H9 (cell line): ENCODE results near the gene ARHGEF7. TPM values are rescaled to one million over a fixed set of nuclear protein-coding genes. Genes with fewer than 3 reads are reported as not detected.

Source experiments
- DNase-seq: peaks from one replicate; pipeline ENCODE4 v3.0.0-alpha.2; 2017
- H2AFZ ChIP-seq: one replicate; pipeline ENCODE4 v1.6.1; 2013; ENCODE audit warnings: mild to moderate bottlenecking, low read length, control low read depth, moderate library complexity
- H2AK5ac ChIP-seq: 2 replicates; pipeline ENCODE4 v1.6.1; 2013; ENCODE audit warnings: low read length, control low read depth, mixed read lengths; ENCODE audit not compliant: insufficient read length
- H2BK120ac ChIP-seq: one replicate; pipeline ENCODE4 v1.6.1; 2013; ENCODE audit warnings: low read depth, mild to moderate bottlenecking, low read length, control low read depth, inconsistent platforms; ENCODE audit not compliant: poor library complexity, severe bottlenecking
- H2BK12ac ChIP-seq: 2 replicates; pipeline ENCODE4 v1.6.1; 2013; ENCODE audit warnings: low read length, control low read depth, mixed read lengths, low read depth; ENCODE audit not compliant: insufficient read length
- H2BK15ac ChIP-seq: 2 replicates; pipeline ENCODE4 v1.6.1; 2013; ENCODE audit warnings: low read depth, low read length, control low read depth
- H2BK20ac ChIP-seq: one replicate; pipeline ENCODE4 v1.6.1; 2013; ENCODE audit warnings: low read depth, mild to moderate bottlenecking, low read length, control low read depth, inconsistent platforms; ENCODE audit not compliant: poor library complexity, severe bottlenecking
- H2BK5ac ChIP-seq: 2 replicates; pipeline ENCODE4 v1.6.1; 2013; ENCODE audit warnings: low read length, control low read depth, mixed read lengths; ENCODE audit not compliant: insufficient read length
- H3K14ac ChIP-seq: 2 replicates; pipeline ENCODE4 v1.6.1; 2013; ENCODE audit warnings: low read length, control low read depth; ENCODE audit not compliant: insufficient read depth
- H3K18ac ChIP-seq: 2 replicates; pipeline ENCODE4 v1.6.1; 2013; ENCODE audit warnings: low read depth, mild to moderate bottlenecking, mixed read lengths, low read length, control low read depth; ENCODE audit not compliant: insufficient read length
- H3K23ac ChIP-seq: 2 replicates; pipeline ENCODE4 v1.6.1; 2013; ENCODE audit warnings: low read length, control low read depth, mixed read lengths, low read depth; ENCODE audit not compliant: insufficient read length
- H3K23me2 ChIP-seq: 2 replicates; pipeline ENCODE4 v1.6.1; 2013; ENCODE audit warnings: low read depth, mild to moderate bottlenecking, mixed read lengths, low read length, control low read depth; ENCODE audit not compliant: insufficient read length, poor library complexity, severe bottlenecking
- H3K27ac ChIP-seq: 2 replicates; pipeline ENCODE4 v1.5.1; 2013; ENCODE audit warnings: low read length, control low read depth, mixed read lengths, low read depth; ENCODE audit not compliant: insufficient read length
- H3K27me3 ChIP-seq: 2 replicates; pipeline ENCODE4 v1.6.1; 2013; ENCODE audit warnings: low read length, control low read depth, inconsistent platforms; ENCODE audit not compliant: insufficient read depth
- H3K4ac ChIP-seq: 2 replicates; pipeline ENCODE4 v1.6.1; 2013; ENCODE audit warnings: low read depth, mild to moderate bottlenecking, control low read depth, inconsistent platforms, low read length, moderate library complexity
- H3K4me1 ChIP-seq: 2 replicates; pipeline ENCODE4 v1.6.1; 2013; ENCODE audit warnings: low read length, control low read depth, inconsistent platforms; ENCODE audit not compliant: insufficient read depth
- H3K4me2 ChIP-seq: 2 replicates; pipeline ENCODE4 v1.6.1; 2013; ENCODE audit warnings: low read length, control low read depth, mixed read lengths; ENCODE audit not compliant: insufficient read length, insufficient read depth
- H3K56ac ChIP-seq: 2 replicates; pipeline ENCODE4 v1.6.1; 2013; ENCODE audit warnings: low read depth, mild to moderate bottlenecking, mixed read lengths, low read length, control low read depth; ENCODE audit not compliant: insufficient read length
- H3K79me1 ChIP-seq: 2 replicates; pipeline ENCODE4 v1.6.1; 2013; ENCODE audit warnings: low read depth, mild to moderate bottlenecking, moderate library complexity, low read length, control low read depth, inconsistent platforms; ENCODE audit not compliant: insufficient read depth, poor library complexity, severe bottlenecking
- H3K79me2 ChIP-seq: 2 replicates; pipeline ENCODE4 v1.6.1; 2013; ENCODE audit warnings: low read length, control low read depth, inconsistent platforms; ENCODE audit not compliant: insufficient read depth
- H3K9ac ChIP-seq: 2 replicates; pipeline ENCODE4 v1.6.1; 2013; ENCODE audit warnings: low read length, control low read depth, mixed read lengths; ENCODE audit not compliant: insufficient read length; ENCODE audit errors: extremely low read depth
- H3K9me3 ChIP-seq: one replicate; pipeline ENCODE4 v1.6.1; 2013; ENCODE audit warnings: low read depth, low read length, inconsistent platforms; ENCODE audit not compliant: control insufficient read depth
- H3T11ph ChIP-seq: one replicate; pipeline ENCODE4 v1.6.1; 2013; ENCODE audit warnings: mild to moderate bottlenecking, low read length, control low read depth, inconsistent platforms
- H4K20me1 ChIP-seq: one replicate; pipeline ENCODE4 v1.6.1; 2013; ENCODE audit not compliant: control insufficient read depth, insufficient read length, insufficient read depth
- H4K5ac ChIP-seq: 2 replicates; pipeline ENCODE4 v1.6.1; 2013; ENCODE audit warnings: low read depth, mild to moderate bottlenecking, mixed read lengths, low read length, control low read depth; ENCODE audit not compliant: insufficient read length
- H4K8ac ChIP-seq: replicated peaks from 2 replicates; pipeline ENCODE4 v1.6.1; 2013; ENCODE audit warnings: low read length, control low read depth, mixed read lengths, low read depth; ENCODE audit not compliant: insufficient read length
- H4K91ac ChIP-seq: 2 replicates; pipeline ENCODE4 v1.6.1; 2013; ENCODE audit warnings: low read depth, mild to moderate bottlenecking, moderate library complexity, mixed read lengths, low read length, control low read depth; ENCODE audit not compliant: insufficient read length
- H3K27ac Mint-ChIP-seq, 3 experiments: 2 replicates in 2 of 3; 3 replicates in 1 of 3; pipeline ENCODE4 v1.8.0; 2020 to 2021; ENCODE audit warnings: mixed read lengths in 3 of 3, mild to moderate bottlenecking in 1 of 3, moderate library complexity in 1 of 3
- H3K27me3 Mint-ChIP-seq: 2 replicates; pipeline ENCODE4 v1.8.0; 2021; ENCODE audit warnings: low read depth, mild to moderate bottlenecking, moderate library complexity, mixed read lengths
- H3K36me3 Mint-ChIP-seq, 3 experiments: 2 replicates in 2 of 3; 3 replicates in 1 of 3; pipeline ENCODE4 v1.8.0; 2020 to 2021; ENCODE audit warnings: low read depth in 3 of 3, mixed read lengths in 3 of 3; ENCODE audit not compliant: insufficient read depth in 1 of 3
- H3K4me1 Mint-ChIP-seq, 2 experiments: 2 replicates each; pipeline ENCODE4 v1.8.0; 2020; ENCODE audit warnings: mixed read lengths in 2 of 2
- H3K4me3 Mint-ChIP-seq, 2 experiments: 2 replicates in 1 of 2; 3 replicates in 1 of 2; pipeline ENCODE4 v1.8.0; 2020 to 2021; ENCODE audit warnings: mild to moderate bottlenecking in 2 of 2, mixed read lengths in 2 of 2, moderate library complexity in 1 of 2
- H3K9me3 Mint-ChIP-seq, 2 experiments: 2 replicates in 1 of 2; 3 replicates in 1 of 2; pipeline ENCODE4 v1.8.0; 2020; ENCODE audit warnings: mild to moderate bottlenecking in 2 of 2, mixed read lengths in 2 of 2, moderate library complexity in 1 of 2
- CTCF ChIP-seq: fragments of 200-600 bp; sonication (generic); conservative IDR thresholded peaks from 3 replicates; pipeline ENCODE4 v1.8.0; 2021; ENCODE audit warnings: antibody characterized with exemption, mild to moderate bottlenecking
- WGBS: extraction: QIAGEN DNeasy Blood & Tissue Kit; methylation state at CpG from one replicate; pipeline ENCODE4 v1.1.7; 2013; ENCODE audit warnings: missing lambda C conversion rate, low lambda C conversion rate, mixed read lengths; ENCODE audit not compliant: insufficient read length; ENCODE audit errors: extremely low coverage; 5-methylcytosine and 5-hydroxymethylcytosine counted together
- total RNA-seq: library from RNA; stranded (reverse); gene quantifications from 2 replicates; pipeline ENCODE4 v1.2.1, GENCODE V29; 2021

Gene ARHGEF7
- total RNA-seq, 1 experiment from 2014 or later = 51.9 TPM

GRCh38 chr13:111219950-111220349 is 104.8 kb downstream of the ARHGEF7 start:
- H2AK5ac ChIP-seq = no peak overlapping the region
- H4K5ac ChIP-seq = no peak overlapping the region
- no peak overlapping the region for H3K56ac ChIP-seq
- no peak overlapping the region for H4K91ac ChIP-seq
- Mint-ChIP-seq H3K4me3 (no peak overlapping the region), H3K9me3 (no peaks in the 10 kb centered on the region), H3K36me3 (peaks cover 0 to 5% (median 2%) of the 10 kb centered on the region in 3 experiments; a peak in 3 of 7 replicates), H3K27me3 (no peaks in the 10 kb centered on the region), H3K27ac (peak overlapping the region in 2 of 3 experiments; percentile 35 to 73; a peak in 2 of 7 replicates), H3K4me1 (peaks cover 51 to 56% of the 10 kb centered on the region in 2 experiments)
- H3K4me2 ChIP-seq = no peak overlapping the region
- no peak overlapping the region for H2BK20ac ChIP-seq
- H2BK120ac ChIP-seq = no peak overlapping the region
- H2BK15ac ChIP-seq = no peak overlapping the region
- no peak overlapping the region for H2AFZ ChIP-seq
- peaks cover 12% of the 10 kb centered on the region; the same call in 1 of the 2 replicates for H3K79me2 ChIP-seq
- no peak overlapping the region for H3K27ac ChIP-seq
- no peak for TF ChIP-seq CTCF
- H3T11ph ChIP-seq = no peak overlapping the region
- peak; percentile 48 for DNase-seq
- no peaks in the 10 kb centered on the region for H3K9me3 ChIP-seq
- no peak overlapping the region for H3K18ac ChIP-seq
- H2BK5ac ChIP-seq = no peak overlapping the region
- H3K23ac ChIP-seq = no peak overlapping the region
- H4K8ac ChIP-seq = no peak overlapping the region
- H3K23me2 ChIP-seq = peaks cover 2% of the 10 kb centered on the region
- no peak overlapping the region for H3K4ac ChIP-seq
- no CpG with 5 or more reads among the region's 8 CpGs for WGBS
- H3K9ac ChIP-seq = no peak overlapping the region
- no peak overlapping the region for H2BK12ac ChIP-seq
- H3K4me1 ChIP-seq = peaks cover 18% of the 10 kb centered on the region
- no peak overlapping the region for H3K14ac ChIP-seq
- no peaks in the 10 kb centered on the region for H4K20me1 ChIP-seq
- H3K27me3 ChIP-seq = no peaks in the 10 kb centered on the region
- peaks cover 6% of the 10 kb centered on the region for H3K79me1 ChIP-seq
